HG03439 (cell line): ENCODE measurements around the gene PADI4.

ENCODE experiments used
- ATAC-seq: cut with Tn5 transposase; IDR thresholded peaks from one replicate; pipeline ENCODE4 v1.9.1; 2021; ENCODE audit warnings: mild to moderate bottlenecking, moderate library complexity; ENCODE audit not compliant: unreplicated experiment

The PADI4 gene

DNA sequence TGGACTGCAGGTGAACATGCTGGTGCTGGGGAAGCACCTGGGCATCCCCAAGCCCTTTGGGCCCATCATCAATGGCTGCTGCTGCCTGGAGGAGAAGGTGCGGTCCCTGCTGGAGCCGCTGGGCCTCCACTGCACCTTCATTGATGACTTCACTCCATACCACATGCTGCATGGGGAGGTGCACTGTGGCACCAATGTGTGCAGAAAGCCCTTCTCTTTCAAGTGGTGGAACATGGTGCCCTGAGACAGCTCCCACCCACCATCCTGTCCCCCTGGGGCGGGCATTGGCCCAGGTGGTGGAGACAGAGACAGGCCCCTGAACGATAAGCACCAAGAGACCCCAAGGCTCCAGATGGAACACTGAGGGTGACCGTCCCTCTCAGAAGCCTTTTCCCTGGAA, 25.2 kb upstream of the PADI4 start:
- no peak for ATAC-seq

DNA sequence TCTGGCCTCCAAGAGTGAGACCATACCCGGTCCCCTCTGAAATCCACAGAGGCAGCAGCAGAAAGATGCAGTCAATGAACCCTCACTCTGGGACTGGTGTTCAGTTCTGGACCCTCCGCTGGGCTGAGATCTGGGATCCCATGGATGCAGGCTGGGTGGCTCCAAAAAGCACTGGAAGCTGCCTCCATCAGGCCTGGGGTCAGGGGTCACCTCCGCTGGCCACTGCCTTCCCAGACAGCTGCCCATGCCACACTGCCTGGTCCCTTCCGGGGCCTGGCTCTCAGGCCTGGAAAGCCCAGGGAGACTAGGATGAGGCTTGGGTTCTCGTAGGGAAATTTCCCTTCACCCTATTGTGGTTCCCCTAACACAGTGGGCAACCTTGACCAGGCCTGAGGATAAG, 21.4 kb upstream of the PADI4 start:
- no peak for ATAC-seq

DNA sequence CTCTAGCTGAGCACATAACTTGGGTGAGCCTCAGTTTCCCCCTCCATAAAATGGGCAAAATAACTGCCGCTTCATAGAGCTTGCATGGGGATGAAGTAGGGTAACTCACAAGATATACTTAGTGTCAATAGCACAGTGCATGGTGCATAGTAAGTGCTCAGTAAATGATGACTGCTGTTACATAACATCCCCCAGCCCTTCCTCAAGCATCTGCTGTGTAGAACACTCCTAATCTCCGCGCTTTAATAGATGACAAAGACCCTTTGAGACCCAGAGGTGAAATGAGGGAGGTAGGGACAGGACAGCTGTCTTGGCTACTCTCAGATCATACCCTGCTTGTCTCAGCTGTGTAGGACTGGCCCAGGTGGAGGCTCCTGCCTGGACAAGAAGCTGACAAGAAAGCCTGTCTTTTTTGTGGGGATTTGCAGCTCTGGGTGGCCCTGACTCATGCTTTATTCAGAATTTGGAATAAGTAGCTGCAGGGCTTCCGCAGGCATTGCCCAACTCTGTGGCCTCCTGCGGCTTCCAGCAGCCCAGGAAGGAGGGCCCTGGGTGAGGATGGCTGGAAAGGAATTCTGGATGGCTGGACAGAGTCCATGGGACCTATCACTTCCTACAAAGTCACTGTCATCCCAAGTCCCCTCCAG, 20.7 kb upstream of the PADI4 start:
- ATAC-seq: no peak

DNA sequence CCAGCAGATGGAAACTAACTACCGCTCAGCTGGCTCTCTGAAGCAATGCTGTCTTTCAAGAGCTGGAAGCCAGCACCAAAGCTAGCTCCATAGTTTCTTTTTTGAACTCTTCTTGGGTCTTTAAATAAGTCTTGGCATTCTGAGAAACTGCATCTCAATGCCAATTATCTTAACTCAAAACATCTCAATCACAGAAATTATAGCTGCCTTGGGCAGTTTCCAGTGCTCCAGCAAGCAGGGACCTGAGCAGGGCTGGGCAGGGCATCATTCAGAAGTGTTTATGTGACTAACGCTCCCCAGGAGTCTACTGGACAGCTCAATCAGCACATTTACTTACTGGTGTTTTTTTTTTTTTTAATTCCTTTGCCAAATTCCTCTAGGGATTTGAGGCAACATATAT, 18.3 kb upstream of the PADI4 start:
- ATAC-seq: no peak

DNA sequence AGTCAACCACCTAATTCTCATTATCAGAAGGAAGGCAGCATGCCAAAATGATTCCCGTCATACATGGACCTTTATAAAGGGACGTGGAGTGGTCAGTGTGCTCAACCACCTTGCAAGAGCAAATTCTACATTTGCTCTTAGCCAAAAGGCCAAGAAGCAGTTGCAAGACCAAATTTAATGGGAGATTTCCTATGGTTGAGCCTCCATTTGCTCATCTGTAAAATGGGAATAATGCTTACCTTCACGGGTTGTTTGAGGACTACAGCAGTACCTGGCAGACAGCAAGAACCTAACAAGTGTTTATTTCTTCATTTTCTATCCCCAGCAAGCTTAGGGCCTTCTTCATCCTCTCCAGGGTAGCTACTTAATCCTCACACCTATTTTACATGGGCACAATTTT, 17.4 kb upstream of the PADI4 start:
- ATAC-seq: no peak

DNA sequence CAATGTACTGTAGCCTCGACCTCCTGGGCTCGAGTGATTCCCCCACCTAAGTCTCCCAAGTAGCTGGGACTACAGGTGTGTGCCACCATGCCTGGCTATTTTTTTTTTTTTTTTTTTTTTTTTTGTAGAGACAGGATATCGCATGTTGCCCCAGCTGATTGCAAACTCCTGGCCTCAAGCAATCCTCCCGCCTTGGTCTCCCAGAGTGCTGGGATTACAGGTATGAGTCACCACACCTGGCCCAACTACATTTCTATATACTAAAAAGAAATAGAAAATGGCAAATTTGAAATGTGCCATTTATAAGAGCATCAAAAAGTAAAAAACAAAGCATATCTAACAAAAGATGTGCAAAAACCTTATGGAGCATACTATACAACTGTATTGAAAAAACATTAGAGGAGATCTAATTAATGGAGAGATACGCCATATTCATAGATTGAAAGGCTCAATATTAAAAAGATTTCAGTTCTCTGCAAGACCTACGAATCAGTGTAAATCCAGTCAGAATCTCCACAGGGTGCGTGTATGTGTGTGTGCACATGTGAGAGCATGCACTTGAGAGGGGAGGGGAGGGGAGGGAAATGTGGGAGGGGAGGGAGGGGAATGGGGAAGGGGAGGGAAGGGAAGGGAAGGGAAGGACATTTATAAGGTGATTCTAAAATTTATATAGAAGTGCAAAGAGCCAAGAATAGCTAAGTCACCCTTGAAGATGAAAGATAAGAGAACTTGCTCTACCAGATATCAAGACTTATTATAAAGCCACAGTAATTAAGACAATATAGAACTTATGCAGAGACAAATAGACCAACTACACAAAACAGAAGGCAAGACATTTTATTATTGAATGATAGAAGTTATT, 15.5 kb upstream of the PADI4 start:
- no peak for ATAC-seq

DNA sequence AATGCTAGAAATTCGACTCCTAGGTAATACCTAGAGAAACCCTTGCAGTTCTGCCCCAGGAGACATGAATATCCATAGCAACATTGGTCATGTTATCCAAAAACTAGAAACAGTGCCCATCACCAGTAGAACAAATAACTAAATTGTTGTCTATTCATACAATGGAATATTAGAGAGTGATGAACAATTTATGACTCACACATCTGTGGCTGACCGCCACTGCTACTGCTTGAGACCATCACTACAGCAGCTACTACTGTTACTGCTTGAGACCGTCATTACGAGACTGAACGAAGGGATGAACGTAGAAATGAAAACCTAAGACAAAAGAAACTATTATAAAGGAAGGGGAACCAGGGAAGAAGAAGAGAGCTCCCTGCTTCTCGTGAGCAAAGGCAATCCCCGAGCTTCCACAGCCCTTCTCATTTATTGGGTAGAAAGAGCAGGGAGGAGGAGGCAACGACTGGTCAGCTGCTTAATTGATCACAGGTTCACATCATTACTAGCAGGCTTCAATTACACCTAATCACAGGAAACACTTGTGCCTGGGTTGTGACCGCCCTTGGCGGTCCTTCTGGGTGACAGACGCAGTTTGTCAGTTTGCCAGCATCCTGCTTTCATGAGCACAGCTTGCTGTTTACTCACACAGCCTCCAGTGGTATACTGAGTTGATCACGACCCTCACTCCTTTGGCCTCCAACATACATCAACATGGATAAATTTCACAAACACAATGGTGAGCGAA, 14.1 kb upstream of the PADI4 start:
- ATAC-seq: no peak

DNA sequence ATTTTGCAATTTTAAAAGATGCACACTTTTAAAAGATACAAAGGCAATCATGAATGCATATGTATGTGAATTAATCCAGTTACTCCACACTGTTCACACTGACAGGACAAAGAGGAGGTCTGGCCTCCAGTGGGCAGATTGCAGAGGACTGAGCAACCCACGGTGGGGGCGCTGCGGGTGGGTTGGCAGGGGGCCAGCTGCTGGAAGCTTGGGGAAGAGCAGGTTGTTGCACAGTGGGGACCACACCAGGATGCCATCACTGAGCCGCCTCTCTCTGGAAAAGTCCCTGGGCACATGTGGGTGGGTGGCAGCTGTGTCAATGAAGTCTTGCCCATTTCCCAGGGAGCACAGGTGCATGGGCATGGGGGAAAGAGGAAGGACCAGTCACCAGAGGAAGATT, 12.7 kb upstream of the PADI4 start:
- ATAC-seq: no peak

DNA sequence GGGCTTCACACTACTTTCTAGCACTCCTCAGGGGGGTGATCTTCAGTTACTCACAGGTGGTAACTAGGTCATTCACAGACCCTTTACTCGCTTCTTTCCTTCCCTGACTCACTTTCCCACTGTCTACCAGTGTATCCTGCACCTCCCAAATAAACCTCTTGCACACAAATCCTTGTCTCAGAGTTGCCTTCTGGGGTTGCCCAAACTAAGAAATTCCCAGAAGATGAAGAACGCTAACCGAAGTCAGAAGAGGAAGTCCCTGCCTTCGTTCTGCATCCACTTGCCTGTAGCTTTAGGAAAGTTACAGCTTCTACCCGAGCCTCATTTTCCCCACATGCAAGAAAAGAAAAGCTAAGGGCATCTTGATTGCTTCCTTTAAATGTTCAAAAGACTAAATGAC, 11.9 kb upstream of the PADI4 start:
- ATAC-seq: no peak

DNA sequence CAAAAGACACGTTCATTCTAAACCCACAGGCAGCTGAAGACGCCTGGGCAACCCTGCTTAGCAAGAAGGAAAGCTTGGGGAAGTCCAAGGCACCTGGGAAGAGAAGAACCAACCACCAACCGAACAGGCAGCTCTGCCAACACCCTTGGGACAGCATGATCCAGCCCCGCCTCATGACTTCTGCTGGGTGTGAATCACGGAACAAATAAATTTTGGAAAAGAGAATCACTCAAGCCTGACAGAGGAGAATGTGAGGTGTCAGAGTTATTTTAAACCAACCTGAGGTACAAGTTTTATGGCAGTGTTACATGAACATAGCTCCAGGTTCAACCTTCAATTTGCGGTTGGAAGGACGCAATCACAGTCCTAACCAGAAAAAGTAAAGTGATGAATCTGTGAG, 10.0 kb upstream of the PADI4 start:
- no peak for ATAC-seq

DNA sequence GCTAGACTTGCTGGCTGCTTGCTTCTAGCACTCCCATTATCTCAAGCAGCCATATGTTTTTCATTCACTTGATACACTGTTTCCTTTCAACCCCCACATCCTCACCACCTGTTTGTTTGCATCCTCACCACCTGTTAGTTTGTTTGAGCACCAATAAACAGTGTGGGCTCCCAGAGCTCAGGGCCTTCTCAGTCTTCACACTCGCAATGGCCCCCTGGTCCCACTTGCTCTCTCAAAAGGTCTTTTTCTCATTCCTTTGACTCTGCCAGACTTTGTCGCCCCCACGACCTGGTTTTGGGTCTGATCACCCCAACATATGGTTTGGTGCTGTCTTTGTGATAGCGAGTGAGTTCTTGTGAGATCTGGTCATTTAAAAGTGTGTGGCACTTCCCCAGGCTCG, 6.2 kb upstream of the PADI4 start:
- ATAC-seq: no peak

DNA sequence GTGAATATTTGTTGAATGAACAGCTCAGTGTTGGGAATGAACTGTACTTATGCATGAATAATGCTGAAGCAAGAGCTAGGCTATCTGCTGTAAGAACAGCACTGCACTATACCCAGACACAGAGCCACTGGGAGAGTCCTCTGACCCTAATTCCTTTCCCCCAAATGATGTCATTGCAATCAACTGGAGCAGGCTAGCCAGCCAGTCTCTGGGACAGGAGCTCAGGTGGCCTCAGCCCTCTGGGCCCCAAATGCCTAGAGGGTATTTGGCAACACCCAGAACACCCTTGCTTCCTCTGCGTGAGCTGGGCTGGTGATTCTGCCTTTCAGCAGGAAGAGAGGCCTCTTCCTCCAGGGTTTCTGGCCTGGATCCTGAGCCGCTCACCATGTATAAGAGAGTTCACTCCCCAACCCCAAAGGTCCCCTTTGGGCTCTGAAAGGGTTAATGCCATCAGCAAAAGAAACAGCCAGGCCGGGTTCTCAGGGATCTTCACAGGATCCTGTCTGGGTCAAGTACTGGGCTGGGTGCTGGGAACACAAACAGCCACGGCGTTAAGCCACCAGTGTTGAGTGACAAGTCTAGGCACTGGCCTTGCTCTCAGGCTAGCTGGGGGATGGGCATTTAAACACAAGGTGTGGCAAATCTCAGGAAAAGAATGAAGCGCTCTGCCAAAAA, 3.7 kb upstream of the PADI4 start:
- no peak for ATAC-seq

DNA sequence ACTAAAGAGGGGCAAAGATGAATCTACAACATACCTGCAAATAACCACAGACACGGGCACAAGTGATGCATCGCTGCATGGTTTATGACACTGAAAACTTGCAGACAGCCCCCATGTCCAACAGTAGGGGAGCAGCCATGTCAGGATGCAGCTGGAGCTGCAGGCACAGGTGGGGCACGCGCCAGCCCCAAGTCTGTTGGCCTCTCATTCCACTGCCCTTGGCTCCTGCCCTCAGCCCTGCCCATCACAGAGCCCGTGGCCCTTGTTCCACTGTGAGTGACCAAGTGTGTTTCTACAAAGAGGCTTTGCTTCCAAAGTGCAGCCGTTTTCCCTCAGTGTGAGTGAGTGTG, 3.2 kb upstream of the PADI4 start:
- ATAC-seq: no peak

DNA sequence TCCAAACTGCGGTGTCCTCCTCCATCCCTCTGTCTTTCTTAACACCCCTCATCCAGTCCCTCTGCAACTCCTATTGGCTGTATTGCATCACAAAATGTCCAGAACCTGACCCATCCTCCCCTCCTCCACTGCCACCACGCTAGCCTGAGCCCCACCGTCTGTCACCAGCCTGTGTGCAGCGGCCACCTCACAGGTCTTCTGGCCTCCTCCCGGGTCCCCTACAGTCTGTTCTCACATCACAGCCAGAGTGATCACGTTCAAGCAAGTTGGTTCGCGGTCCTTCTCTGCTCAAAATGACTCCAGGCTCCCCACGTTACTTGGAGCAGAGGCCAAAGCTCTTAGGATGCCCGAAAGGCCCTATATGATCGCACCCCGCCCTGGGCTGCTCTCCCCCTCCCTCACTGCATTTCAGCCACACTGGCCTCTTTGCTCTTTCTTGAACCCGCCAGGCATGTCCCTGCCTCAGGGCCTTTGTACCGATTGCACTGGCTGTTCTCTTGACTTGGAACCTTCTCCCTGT, 2.4 kb upstream of the PADI4 start:
- no peak for ATAC-seq

DNA sequence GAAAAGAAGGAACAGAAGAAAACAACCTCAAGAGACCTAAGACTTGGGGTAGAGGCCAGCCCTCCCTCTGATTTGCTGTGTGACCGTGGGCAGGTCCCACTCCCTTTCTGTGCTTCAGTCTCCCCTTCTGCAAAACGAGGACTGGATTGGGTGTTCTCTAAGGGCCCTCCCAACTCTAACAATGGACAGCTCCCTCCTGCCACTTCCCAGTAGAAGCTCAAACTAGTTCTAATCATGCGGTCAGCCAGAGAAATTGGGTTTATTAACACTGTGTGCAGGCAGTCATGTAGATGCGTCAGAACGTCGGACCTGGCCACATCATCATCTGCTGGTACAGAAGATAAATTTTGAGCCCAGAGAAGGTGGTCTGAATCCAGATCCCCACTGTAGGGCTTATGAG, 1.6 kb upstream of the PADI4 start:
- ATAC-seq: no peak

DNA sequence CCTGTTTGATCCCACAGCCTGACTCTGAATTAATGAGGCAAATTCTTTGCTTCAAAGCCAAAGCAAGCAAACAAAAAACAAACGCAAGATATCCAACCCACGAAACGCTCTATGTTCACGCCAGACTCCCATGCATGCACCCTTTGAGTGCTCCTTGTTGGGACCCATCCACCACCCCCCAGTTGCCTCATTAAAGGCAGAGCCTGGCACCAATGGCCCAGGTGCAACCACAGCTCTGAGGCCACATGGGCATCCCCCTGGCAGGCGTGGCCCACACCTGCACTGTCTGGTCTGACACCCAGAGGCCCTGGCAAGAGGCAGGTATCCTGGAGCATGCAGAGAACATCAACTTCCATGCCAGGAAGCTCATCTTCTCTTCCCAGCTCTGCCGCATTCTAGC, 1.1 kb upstream of the PADI4 start:
- ATAC-seq: no peak

DNA sequence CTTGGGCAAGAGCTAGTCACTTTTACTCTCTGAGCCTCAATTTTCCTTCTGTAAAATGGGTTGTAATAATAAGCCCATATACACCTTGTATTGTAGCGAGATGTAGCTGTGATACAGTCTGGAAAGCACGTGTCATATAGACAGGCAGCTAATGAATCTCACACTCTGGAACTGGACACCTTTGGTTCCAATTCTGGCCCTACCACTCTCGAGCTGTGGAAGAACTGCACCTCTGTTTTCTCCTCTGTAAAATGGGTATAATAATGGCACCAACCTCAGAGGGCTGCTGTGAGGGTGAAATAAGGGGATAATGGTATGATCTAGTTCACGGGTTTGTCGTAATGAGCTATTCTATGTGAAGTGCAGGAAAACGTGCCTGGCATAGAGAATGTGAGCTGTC, 668 bp upstream of the PADI4 start:
- ATAC-seq: no peak

DNA sequence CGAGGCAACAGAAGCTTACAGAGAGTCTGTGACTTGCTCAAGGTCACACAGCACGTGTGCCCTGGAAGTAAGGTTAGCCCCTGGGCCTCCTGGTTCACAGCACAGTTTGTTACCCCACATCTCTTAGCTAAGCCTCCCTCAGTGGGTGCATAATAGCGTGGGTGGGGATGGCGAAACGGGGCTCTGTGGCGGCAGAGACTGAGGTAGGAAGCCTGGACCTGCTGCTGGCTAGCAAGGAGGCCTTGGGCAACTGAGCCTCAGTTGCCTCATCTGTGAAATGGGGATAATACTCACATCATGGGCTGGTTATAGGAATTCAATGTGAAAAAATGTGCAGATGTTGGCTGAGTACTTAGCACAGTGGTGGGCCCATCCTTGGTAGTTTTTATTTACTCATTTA, 596 bp downstream of the PADI4 start:
- no peak for ATAC-seq

DNA sequence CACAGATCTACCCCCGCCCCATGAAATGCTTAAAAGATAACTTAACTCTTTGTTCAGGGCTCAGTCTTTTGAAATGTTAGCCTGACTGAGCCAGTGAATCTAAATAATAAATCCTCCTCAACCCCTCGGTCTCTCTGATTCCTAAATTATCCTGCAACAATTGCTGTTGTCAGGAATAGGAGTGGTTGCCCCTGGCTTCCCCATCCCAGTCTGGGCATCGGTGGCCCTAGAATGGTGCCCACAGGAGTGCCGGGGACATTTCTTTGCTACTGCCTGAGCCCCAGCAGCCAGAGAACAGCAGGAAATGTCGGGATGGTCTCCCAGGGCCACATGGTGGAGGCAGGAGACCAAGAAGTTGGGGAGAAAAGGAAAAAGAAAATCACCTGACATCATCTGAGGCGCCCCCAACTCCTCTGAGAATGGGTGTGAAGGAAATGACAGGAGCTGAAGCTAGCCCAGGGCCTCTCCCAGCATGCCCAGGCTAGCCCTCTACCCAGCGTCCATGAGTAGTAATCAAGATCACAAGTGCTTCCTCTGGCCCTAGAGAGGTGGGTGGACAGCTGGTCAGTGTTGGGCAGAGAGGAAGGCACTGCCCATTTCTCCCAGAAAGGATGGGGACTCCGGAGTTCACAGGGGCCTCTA, 1.6 kb downstream of the PADI4 start:
- no peak for ATAC-seq

DNA sequence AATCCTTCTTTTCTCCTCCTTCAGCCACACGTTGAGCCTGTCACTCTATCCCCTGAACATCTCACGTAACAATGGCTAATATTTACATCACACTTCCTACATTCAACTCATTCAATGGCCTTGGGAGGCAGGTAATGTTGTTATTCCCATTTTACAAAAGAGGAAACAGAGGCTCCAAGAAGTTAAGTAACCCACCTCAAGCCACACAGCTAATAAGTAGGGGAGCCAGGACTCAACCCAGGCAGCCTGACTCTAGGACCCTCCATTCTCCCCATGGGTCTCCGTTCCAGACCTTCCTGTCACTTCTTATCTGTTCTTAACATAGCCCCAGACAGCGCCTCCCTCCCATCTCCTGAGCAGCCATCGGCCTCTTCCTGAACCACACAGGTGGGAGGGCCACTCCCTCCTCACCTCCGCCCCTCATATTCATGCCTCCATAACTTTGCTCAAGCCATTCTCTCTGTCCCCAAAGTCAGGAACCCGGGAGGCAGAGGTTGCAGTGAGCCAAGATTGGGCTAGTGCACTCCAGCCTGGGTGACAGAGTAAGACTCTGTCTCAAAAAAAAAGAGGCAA, 2.2 kb downstream of the PADI4 start:
- no peak for ATAC-seq
